GM21381 (cell line): ENCODE results near the gene PRKX.
"Not testable (repeated sequence)": the region's sequence is repeated elsewhere in the genome, so short reads cannot be mapped to it uniquely, and the experiment has no call there.

Source experiments
- ATAC-seq: cut with Tn5 transposase; IDR thresholded peaks from one replicate; pipeline ENCODE4 v1.9.1; 2021; ENCODE audit warnings: mild to moderate bottlenecking, moderate library complexity; ENCODE audit not compliant: unreplicated experiment

PRKX gene

DNA sequence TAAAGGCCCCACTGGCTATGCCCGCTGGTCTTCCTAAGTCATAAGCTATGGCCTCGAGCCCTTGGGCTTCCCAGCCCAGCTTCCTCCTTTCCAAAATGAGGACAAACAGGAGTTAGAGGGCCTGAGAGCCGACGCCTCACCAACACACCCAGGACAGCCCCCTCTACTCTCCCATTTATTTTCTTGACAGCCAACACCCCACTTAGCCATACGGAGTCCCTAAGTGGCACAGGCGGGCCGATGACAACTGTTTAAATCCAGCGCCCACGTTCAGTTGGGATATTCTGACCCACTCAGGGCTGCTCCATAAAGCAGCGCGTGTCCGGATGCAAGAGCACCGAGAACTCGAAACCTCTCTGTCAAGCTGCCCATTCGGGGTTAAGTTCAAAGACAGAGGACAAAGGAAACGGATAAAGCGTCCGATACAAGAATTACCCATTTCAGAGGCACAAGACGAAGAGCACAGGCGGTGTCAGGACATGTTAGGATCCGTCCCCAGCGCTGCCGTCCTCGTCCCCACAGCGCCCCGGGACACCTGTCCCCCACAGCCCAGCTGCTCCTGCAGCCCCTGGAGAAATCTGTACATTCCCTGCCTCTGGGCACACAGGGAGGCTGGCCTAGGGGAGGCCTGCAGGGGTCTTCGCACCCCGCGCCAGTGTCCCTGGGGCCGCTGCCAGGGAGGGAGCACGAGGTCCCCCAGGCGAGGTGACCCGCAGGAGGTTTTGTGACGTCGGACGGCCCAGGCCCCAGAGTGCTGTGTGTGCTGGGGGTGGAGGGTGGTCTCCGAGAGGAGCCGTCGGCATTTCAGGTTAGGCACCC lies 1.2 kb downstream of the PRKX start:
- no peak for ATAC-seq

DNA sequence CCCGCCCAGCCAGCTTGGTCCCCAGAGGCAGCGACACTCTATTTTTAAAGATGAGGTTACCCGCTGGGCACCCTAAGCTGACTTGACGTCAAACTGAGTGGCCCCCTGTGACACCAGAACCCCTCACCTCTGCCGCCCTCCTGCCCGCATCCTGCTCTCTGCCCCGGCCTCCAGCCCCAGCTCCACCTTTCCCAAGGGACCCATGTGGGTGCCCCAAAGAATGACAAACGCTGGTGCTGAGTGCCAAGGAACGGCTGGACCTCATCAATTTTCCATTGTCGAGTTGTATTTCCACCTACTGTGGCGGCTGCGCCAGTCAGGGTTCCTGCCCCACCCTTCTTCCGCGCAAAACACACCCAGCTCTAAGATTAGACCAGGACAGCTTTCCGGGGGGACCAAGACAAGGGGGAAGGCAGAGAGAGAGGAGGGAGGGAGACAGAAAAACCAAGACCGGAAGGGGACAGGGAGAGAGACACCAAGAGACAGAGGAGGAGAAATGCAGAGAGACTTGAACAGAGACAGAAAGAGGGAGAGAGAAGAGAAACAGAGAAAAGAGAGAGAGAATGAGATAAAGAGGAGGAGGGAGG lies 2.0 kb downstream of the PRKX start:
- ATAC-seq = no peak

DNA sequence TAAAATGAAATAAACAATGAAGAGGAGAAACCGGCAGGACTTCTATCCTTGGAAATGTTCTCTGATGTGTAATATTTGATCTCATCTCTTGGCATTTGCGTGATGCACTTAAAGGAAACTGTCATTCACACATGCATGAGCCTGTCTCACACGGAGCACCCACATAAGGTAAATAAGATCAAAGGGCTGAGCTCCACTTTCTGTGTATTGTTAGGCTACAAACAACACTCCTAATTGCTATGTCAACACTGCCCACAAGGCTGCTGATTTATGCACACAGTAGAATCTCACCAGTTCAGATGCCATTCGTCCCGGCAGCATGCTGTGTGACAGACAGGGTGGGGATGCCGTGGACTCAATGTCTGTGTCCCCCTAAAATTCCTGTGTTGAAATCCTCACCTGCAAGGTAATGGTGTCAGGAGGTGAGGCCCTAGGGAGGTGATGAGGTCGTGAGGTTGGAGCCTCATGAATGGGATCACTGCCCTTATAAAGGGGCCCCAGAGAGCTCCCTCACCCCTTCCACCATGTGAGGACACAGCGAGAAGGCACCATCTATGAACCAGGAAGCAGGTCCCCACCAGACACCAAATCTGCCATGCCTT lies 5.7 kb downstream of the PRKX start:
- ATAC-seq = not testable (repeated sequence)

DNA sequence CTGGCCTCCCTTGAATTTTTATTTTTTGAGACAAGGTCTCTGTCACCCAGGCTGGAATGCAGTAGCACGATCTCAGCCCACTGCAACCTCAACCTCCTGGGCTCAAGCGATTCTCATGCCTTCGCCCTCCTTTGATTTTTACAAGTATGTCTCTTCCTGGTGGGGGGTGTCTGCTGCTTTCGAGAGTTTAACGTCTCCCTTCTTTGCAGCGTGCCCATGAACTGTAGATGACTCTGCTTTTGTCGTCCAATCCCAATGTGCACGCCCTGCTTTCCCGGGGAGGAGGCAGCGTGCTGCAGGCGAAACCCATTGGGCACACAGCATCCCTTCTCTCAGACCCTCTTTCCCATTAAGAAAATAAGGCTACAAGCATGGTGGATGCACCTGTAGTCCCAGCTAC lies 7.0 kb downstream of the PRKX start:
- ATAC-seq = no peak

DNA sequence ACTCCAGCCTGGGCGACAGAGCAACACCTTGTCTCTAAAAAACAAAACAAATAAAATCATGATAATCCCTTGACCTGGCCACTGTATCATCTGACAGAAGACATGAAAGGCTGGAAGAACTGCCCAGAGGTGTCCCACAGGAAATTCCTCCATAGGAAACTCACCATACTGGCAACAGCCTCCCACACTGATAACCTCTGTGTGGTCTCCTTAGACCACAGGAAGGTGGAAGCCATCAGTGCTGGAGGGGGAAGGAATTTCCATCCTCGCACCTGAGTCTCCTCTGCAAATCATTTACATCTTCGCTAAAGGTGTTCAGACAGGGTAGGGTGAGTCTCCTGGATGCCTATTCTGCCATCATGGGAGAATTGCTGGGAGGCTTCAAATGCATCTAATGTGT lies 10.2 kb downstream of the PRKX start:
- ATAC-seq = not testable (repeated sequence)

DNA sequence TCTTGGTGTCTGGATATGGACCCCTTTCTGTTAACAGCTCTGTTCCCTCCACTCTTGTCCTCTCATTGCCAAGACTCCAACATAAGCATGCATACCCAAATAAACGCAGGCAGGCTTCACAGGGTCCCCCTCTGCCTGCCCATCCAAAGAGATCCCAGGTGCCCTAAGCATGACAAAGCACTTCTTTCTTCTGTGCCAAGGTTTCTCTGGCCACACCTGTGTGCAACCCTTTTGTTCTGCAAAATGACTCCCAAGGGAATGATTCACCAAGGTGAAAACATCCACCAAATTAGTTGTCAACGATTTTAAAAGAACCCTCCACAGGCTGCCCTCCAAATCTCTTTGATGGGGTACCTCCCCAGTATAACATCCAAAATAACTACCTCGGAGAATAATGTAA lies 11.4 kb downstream of the PRKX start:
- not testable (repeated sequence) for ATAC-seq

DNA sequence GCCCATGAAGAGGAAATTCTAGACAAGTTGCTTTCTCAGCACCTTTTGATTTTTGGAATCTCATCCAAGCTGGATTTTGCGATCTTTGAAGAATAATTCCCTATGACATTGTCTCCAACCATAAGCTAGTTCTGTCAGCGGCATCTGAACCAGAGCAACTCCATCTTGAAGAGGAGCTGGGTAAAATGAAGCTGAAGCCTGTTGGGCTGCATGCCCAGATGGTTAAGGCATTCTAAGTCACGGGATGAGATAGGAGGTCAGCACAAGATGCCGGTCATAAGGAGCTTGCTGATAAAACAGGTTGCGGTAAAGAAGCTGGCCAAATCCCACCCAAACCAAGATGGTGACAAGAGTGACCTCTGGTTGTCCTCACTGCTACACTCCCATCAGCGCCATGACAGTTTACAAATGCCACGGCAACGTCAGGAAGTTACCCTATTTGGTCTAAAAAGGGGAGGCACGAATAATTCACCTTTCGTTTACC lies 12.0 kb downstream of the PRKX start:
- not testable (repeated sequence) for ATAC-seq

DNA sequence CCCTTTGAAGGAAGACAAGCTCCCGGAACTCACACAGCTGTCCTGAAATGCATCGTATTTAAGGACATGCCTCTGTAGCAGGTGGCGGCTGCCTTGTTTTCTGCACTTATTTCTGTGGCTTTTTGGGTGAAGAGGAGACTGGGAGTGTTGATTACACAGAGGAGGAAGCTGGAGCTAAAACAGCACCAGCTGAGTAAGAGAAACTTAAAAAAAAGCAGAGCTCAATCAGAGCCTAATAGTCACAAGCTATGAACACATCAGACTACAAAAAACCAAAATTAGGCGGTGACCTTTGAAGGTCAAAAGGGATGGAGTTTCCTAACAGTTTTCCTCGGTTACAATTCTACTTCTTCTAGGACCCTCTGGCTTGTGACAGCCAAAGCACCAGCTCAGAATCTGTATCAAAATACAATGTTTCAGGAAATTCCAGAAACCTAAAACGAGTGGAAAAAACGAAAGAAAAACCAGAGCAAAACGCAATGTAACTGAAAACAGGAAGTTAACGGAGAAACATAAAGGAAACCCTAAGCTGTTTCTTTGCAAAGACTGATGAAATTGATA lies 13.5 kb downstream of the PRKX start:
- ATAC-seq = no peak

DNA sequence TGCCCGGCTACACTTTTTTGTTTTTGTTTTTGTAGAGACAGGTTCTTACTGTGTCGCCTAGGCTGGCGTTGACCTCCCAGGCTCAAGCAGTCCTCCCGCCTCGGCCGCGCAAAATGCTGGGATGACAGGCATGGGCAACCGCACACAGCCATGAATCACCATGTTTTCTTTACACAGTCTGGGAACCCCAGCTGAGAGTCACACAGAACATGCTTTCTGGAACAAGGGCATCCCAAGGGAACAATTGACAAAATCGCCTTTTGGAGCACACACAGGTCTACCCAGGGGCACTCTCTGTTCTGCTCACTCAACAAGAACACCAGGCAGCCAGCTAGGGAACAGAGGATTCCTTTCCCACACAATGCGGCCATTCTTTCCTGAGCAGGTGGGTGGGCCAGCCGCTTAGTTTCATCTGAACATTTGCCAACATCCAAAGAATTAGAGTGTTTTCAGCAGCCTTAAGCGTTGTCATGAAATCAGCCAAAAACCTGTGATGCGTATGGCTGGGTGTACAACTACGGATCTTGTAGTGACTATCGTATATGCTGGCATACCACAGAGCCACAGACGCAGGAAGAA lies 15.7 kb downstream of the PRKX start:
- ATAC-seq = no peak

DNA sequence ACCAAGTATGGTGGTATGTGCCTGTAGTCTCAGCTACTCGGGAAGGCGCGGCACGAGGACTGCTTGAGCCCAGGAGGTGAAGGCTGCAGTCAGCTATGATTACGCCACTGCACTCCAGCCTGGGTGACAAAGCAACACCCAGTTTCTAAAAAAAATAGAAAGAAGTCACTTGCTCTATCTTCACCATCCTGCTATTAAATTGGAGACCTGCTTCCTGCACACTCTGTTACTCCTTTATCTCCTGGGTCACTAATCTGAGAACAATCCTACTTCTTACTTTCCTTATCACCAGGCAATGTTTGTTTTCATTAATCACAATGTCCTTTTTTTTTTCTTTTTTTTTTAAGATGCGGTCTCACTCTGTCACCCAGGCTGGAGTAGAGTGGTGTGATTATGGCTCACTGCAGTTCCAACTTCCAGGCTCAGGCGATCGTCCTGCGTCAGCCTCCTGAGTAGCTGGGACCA lies 16.2 kb downstream of the PRKX start:
- no peak for ATAC-seq

DNA sequence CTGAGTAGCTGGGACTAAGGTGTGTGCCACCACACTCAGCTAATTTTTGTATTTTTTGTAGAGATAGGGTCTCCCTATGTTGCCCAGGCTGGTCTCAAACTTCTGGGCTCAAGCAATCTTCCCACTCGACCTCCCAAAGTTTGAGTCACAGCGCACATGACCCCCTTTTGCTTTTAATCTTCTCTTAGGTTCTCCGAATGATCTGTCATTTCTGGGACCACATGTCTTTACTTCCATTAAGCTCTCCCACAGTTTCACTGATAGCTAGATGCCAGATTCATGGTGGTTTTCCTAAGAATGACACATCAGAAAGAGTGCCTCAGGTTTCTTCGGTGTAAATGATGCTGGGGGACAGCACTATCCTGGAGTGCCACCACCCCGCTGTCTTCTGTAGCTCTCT lies 17.9 kb downstream of the PRKX start:
- no peak for ATAC-seq

DNA sequence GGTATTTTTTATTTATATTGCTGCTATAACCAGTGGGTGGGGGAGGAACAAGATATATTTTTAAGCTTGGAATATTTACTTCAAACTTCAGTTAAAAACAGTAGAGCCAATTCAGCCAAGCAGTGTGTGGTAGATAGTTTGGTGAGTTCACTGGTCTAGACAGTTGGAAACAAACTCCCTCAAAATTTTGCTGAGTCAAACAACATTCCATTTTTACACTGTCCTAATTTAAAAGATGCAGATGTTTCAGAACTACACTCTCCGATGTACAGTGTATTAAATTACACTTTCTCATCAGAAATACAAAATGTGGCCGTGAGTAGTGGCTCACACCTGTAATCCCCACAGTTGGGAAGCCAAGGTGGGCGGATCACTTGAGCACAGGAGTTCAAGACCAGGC lies 23.3 kb downstream of the PRKX start:
- ATAC-seq = no peak

DNA sequence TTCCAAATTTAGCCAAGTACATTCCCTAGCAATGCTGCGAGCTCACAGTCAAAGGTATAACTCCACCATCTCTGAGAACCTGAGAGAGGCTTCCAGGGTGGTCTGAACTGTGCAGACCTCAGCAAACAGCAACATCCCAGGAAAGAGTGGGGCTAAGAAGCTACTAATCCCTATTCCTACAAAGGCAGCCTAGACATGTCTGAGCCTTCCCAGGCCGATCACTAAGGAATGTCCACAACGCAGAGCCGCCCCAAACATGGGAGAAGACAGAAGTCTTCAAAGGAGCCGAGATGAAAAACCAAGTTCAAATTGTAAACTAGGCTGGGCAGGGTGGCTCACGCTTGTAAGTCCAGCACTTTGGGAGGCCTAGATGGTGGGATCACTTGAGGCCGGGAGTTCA lies 30.2 kb downstream of the PRKX start:
- not testable (repeated sequence) for ATAC-seq

DNA sequence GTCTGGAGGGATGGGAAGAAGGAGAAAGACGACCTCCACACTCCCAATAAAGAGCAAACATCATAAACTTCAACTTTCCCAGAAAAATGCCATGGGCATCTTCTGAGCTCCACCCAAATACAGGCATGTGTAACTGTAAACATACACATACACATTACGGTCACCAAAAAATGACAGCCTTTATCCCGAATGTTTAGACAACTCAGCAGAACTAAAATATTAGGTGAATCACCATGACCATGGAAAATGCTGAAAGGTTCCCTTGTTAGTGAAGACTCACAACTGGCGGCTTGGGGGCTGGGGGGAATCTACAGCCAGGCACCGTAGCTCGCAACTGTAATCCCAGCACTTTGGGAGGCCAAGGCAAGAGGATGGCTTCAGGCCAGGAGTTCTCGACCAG lies 33.0 kb downstream of the PRKX start:
- ATAC-seq = no peak

DNA sequence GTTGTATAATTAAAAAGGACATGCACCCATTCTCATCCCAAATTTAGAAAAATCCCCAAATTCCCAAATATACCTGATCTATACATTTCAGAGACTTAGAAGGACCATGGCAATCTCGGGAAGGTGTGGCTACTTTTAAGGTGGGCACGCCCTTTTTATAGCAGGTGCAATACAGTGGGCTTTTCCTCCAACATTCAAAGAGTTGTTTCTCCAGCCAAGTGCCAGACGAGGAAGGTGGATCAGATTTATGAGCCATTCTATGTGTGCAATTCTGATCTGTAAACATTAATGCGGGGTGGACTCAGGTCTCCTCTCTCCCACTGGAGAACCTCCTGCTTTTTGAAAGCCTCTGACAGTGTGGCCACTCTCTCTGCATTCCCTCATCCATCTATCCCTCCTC lies 33.8 kb downstream of the PRKX start:
- no peak for ATAC-seq

DNA sequence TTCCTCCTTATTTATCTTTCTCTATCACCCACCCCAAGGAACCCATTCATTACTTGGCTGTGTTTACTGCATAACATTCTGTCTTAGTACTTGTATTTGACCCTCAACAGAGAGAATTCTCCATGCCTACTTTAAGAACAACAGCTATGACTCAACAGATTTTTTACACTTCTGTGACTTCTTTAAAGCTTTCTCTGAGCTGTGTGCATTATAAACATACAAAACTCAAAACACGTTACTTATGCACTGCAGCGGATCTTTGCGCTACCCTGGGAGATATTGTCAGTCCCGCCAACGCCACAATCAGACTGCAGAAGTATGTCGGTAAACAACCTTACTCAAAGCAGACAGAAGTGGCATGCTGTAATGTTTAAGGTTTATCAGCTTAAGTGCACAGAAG lies 35.1 kb downstream of the PRKX start:
- ATAC-seq = no peak

DNA sequence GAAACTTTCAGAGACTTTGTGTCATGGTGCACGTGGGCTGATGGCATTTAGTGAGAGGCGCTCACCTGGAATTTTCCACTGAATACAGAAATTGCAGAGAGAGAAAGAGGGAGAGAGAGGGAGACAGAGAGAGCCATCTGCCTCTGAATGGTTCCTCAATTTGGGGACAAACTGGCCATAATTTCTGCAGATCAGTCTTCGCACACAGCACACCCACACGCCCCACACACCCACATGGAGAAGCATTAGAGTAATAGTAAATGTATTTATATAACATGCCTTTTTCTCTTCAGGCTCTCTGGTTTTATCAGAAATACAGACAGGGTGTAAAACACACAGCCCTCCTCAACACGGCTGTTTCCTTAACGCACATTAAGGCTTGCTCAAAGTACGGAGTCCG lies 38.6 kb downstream of the PRKX start:
- no peak for ATAC-seq

DNA sequence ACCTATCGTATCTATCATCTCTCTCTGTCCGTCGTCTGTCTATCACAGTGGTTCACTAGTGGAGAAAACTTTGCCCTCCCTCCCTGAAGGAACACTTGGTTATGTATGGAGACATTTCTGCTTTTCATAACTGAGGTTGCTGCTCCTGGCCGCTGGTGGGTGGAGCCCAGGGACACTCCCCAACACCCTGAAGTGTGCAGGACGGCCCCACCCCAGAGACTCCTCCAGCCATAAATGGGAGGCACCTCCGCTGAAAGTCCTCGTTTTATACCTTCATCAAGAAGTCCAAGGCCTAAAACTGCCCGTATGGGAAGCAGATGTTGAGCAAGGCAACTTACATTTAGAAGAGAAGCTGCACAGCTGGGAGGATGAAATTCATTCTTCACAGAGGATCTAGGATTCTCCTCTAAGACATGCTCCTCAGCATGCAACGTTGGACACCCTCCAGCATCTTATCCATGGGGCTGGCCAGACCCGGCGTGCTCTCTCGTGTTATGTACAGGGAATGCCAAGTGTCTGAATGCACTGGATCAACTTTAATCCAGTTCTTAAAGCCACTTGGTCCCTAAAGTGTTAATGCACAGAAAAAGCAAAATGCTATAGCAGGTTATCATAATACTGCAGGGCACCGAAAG lies 43.5 kb downstream of the PRKX start:
- ATAC-seq = no peak

DNA sequence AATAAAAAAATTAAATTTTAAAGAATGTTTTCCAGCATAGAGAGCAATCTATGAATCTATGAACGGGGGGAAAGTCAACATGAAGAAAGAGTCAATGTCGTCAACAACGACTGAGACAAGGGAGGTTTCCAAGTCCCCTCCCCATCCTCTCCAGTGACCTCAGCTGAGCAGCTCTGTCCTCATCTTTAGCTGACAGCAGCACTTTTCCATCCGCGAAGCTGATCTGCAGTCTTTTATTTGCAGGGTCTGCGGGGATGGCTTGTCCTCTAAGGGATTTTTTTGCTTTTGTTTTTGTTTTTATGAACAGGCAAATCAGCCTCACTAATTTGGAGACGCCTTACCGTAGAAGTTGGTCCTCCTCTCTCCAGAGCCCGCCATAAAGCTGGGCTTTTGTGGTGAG lies 46.5 kb downstream of the PRKX start:
- ATAC-seq = no peak

DNA sequence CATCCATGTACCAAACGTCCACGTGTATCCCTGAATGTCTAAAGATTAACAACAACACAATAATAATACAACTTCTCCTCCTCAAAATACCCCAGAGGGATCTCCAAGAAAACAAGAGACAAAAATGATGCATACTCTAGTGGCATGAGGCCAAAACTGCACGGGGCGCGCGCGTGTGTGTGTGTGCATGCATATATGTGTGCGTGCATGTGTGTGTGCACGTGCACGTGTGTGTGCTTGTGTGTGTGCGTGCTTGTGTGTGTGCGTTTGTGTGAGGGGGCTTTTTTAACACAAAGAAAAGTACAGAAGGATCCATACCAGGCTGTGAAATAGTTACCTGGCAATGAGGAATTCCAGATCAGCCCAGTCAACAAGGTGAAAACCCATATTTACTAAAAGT lies 48.5 kb downstream of the PRKX start:
- no peak for ATAC-seq
